HUES6 (cell line): ENCODE measurements around the gene ANGPTL5.

Experiments
- H3K27ac ChIP-seq: 2 replicates; pipeline ENCODE4 v1.7.0; 2013; ENCODE audit warnings: low read depth, mild to moderate bottlenecking, low read length, inconsistent platforms
- H3K27me3 ChIP-seq: 2 replicates; pipeline ENCODE4 v1.6.1; 2013; ENCODE audit warnings: low read length; ENCODE audit not compliant: control insufficient read depth, insufficient read depth
- H3K36me3 ChIP-seq: 2 replicates; pipeline ENCODE4 v1.6.1; 2013; ENCODE audit warnings: low read length; ENCODE audit not compliant: control insufficient read depth, insufficient read depth
- H3K4me1 ChIP-seq: 2 replicates; pipeline ENCODE4 v1.6.1; 2013; ENCODE audit warnings: low read length; ENCODE audit not compliant: control insufficient read depth, insufficient read depth
- H3K4me3 ChIP-seq: 2 replicates; pipeline ENCODE4 v1.5.1; 2013; ENCODE audit warnings: low read depth, low read length
- H3K9ac ChIP-seq: one replicate; pipeline ENCODE4 v1.6.1; 2013; ENCODE audit warnings: mild to moderate bottlenecking, low read length
- H3K9me3 ChIP-seq: 2 replicates; pipeline ENCODE4 v1.6.1; 2013; ENCODE audit warnings: low read depth, low read length; ENCODE audit not compliant: control insufficient read depth, insufficient read depth

The ANGPTL5 gene

DNA sequence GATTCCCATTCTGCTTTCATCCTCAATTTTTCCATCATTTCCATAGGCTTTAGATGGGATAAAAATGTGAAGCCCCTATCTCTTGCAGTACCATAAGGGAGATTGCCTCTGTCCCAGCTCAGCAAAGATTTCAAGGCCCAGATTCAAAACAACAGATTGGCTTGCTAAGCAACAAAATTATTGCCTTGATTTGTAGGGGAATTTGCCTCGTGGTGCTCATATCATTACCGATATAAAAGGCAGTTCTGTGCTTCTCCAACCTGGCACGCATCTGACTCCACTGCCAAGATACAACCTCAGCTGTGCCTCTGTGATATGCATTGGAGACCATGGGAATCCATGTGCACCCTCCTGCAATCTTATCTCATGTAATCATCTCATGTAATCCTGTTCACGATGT, 26.6 kb downstream of the ANGPTL5 start:
- no peaks in the 10 kb centered on the region for H3K4me1 ChIP-seq
- H3K27me3 ChIP-seq, result no peaks in the 10 kb centered on the region
- H3K27ac ChIP-seq, result no peak overlapping the region
- H3K4me3 ChIP-seq, result no peak overlapping the region
- no peaks in the 10 kb centered on the region for H3K9me3 ChIP-seq
- no peak overlapping the region for H3K9ac ChIP-seq
- no peaks in the 10 kb centered on the region for H3K36me3 ChIP-seq

DNA sequence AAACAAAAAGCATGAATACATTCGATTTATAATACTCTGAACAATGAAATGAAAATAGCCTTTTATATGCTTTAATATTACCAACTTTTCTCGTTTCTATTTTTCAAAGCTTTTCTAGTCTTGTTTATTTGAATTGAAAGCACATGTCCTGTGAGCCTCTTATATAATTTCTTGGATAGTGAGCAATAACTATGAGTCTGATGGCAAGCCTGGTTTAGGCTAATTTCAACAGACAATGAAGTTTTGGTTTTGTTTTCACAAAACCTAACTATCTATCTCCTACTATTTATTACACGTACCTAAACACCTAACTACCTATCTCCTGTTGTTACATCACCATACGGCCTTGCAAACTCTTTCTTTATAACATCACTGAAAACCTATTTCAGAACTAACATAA, 30.7 kb downstream of the ANGPTL5 start:
- H3K27ac ChIP-seq, result no peak overlapping the region
- H3K27me3 ChIP-seq, result no peaks in the 10 kb centered on the region
- H3K9me3 ChIP-seq, result no peaks in the 10 kb centered on the region
- H3K4me1 ChIP-seq, result no peaks in the 10 kb centered on the region
- no peaks in the 10 kb centered on the region for H3K36me3 ChIP-seq
- no peak overlapping the region for H3K4me3 ChIP-seq
- no peak overlapping the region for H3K9ac ChIP-seq

DNA sequence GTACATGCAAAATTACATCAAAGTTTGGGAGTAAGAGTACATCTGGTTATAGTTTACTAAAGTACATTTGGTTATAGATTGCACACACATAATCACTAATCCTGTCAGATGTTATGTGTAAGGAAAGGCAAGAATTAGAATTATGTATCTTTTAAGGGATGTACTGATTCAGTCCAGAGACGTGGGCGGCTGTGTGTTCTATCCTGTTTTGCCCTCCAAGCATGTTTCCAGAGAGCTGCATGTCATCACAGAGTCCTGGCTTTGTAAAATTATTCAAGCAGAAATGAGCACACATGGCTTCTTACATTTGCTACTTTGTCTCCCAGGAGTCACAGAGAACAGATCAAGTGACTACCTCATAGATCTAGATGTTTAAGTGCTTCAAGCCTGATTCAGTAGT, 34.7 kb downstream of the ANGPTL5 start:
- Histone ChIP-seq H3K36me3 (no peaks in the 10 kb centered on the region), H3K27ac (no peak overlapping the region), H3K4me3 (no peak overlapping the region), H3K9ac (no peak overlapping the region), H3K27me3 (no peaks in the 10 kb centered on the region), H3K4me1 (no peaks in the 10 kb centered on the region), H3K9me3 (no peaks in the 10 kb centered on the region)

DNA sequence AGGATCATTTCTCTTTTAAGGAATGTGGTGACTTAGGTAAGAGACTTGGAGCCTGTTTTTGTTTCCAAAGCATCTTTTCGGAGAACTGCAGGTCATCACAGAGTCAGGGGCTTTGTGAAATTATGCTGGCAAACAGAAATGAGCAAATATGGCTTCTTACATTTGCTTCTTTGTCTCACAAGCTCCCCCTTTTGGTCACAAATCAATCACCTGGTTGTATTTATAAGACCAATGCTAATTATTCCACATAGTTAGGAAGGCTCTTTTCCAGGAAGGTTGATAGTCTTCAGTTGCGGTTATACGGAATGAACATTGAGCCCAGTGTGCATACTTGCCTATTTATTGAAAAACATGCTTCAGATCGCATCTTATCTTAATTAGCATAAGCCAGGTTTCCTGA, 36.1 kb downstream of the ANGPTL5 start:
- Histone ChIP-seq H3K9ac (no peak overlapping the region), H3K9me3 (no peaks in the 10 kb centered on the region), H3K36me3 (no peaks in the 10 kb centered on the region), H3K27ac (no peak overlapping the region), H3K4me1 (no peaks in the 10 kb centered on the region), H3K27me3 (no peaks in the 10 kb centered on the region), H3K4me3 (no peak overlapping the region)

DNA sequence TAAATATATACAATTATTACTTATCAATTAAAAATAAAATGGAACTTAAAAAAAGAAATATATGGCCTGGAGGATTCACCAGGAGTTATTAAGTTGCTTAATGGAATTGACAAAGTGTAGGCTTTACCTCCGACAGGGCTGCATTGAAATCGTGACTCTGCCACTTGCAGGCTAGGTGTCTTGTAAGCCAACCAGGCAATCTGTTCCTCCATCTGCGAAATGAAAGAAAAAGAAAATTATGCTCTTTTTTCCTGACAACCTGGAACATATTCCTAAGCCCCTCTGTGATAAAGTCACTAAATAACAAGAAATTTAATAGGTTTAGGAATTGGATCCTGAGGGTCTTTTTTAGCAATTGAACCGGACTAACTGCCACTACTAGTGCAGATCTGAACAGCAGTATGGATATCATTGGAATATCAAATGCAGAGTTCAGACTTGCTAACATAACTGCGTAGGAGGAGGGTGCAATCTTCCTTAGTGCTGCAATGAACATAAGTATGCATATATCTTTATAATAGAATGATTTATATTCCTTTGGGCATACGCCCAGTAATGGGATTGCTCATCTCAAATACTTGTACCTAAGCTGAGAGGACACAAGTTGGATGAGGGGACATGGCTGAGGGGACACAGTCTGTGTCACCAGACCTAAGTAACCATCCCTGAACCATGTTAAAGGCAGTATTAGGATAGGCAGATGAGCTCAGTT, 44.0 kb downstream of the ANGPTL5 start:
- H3K4me3 ChIP-seq, result no peak overlapping the region
- H3K4me1 ChIP-seq, result no peaks in the 10 kb centered on the region
- H3K9me3 ChIP-seq, result no peaks in the 10 kb centered on the region
- no peaks in the 10 kb centered on the region for H3K27me3 ChIP-seq
- no peak overlapping the region for H3K9ac ChIP-seq
- no peak overlapping the region for H3K27ac ChIP-seq
- H3K36me3 ChIP-seq, result no peaks in the 10 kb centered on the region

DNA sequence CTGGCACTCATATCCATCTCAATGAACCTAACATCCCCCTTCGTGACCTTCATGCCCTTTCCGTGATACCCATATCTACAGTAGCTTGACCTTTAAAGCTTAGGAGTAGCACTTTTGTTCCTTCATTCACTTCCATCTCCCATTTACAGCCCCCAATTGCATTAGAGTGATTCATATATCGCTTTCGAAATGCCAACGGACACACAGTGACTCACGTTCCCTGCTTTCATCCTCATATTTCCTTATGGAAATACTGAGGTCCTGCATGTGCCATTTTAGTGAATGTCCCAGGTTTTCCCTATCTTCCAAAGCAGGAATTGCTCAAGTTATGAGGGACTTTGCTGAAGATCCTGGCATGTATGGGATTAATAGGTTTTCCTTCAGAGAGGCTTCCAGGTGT, 45.8 kb downstream of the ANGPTL5 start:
- no peaks in the 10 kb centered on the region for H3K9me3 ChIP-seq
- no peaks in the 10 kb centered on the region for H3K36me3 ChIP-seq
- no peak overlapping the region for H3K4me3 ChIP-seq
- no peak overlapping the region for H3K9ac ChIP-seq
- H3K4me1 ChIP-seq, result no peaks in the 10 kb centered on the region
- H3K27ac ChIP-seq, result no peak overlapping the region
- no peaks in the 10 kb centered on the region for H3K27me3 ChIP-seq

DNA sequence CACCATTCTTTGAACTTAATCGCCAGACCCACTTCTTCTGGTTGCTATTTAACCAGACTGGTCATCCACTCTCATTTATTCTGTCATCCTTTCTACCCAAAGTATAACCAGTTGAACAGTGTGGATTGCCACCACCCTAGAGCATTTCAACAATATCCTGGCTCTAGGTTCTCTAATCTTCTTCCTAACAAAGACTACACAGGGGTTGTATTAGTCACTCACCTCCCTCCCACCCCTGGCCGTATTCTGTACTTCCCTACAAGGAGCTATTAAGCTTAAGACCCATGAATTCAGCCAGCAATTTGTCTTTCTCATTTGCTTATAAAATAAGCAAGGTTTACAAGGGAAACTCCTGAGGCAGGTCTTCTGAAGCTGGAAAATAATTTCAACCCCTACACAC, 48.4 kb downstream of the ANGPTL5 start:
- Histone ChIP-seq H3K27me3 (no peaks in the 10 kb centered on the region), H3K9me3 (peaks cover 8% of the 10 kb centered on the region; the same call in 1 of the 2 replicates), H3K4me1 (peaks cover 5% of the 10 kb centered on the region; the same call in 1 of the 2 replicates), H3K36me3 (no peaks in the 10 kb centered on the region), H3K27ac (no peak overlapping the region), H3K9ac (no peak overlapping the region), H3K4me3 (no peak overlapping the region)

DNA sequence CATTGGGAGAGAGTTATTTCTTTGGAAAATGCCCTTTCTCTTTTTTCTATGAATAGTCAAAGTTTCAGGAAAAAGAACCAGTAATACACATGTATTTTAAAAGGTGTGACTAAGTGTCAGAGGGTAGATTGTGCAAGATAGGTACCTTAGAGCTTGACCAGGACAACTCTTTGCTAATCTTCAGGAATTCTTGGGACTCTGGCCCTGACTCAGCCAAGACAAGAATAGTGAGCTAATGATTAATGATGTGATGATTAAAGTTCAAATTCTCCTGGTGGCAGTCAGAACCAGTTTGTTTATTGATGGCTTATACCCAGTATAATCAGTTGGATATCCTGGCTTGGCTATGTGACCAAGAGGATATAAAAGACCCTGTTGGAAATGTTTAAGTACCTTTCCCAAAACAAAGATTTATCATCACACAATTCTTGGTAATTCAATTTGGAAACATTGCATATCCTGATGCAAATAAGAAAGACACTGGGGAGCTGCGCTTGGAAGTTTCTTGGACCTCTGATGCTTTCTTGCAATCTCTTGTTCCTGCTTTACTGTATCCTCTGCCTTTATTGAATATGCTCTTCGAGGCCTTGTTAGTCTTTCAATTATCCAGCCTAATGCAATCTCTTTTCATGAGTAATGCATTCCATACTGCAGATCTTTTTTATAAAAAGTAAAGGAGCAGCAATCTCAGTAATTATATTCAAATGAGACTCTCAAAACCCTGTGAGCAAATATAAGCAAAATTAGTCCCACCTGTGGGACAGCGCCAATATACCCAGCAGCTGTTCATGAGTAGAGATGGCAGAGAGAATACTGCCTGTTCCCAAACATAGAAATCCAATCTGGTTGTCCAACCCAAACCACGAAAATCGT, 49.5 kb downstream of the ANGPTL5 start:
- Histone ChIP-seq H3K4me3 (no peak overlapping the region), H3K36me3 (no peaks in the 10 kb centered on the region), H3K9me3 (peaks cover 8% of the 10 kb centered on the region; the same call in 1 of the 2 replicates), H3K27ac (no peak overlapping the region), H3K27me3 (no peaks in the 10 kb centered on the region), H3K4me1 (peaks cover 9% of the 10 kb centered on the region; the same call in 1 of the 2 replicates), H3K9ac (no peak overlapping the region)

DNA sequence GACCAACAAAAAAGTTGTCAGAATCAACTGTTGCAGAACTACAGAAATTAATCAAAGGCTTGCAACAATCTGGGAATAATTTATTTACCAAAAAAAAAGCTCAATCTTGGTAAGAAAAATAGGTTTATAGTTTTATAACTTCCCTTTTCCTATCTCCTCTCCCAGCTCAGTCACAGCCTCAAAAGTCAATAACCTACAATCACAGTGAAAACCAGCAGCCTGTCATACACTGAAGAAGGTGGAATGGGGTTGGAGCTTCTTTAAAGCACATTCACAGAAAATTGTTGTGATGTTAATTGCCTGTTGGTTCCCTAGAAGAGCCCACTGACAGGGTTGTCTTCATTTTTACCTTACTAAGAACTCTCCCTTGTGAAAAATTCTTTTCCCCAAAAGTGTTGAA, 52.2 kb downstream of the ANGPTL5 start:
- Histone ChIP-seq H3K27ac (no peak overlapping the region), H3K9me3 (peaks cover 8% of the 10 kb centered on the region; the same call in 1 of the 2 replicates), H3K4me1 (peaks cover 9% of the 10 kb centered on the region; the same call in 1 of the 2 replicates), H3K27me3 (no peaks in the 10 kb centered on the region), H3K36me3 (no peaks in the 10 kb centered on the region), H3K9ac (no peak overlapping the region), H3K4me3 (no peak overlapping the region)

DNA sequence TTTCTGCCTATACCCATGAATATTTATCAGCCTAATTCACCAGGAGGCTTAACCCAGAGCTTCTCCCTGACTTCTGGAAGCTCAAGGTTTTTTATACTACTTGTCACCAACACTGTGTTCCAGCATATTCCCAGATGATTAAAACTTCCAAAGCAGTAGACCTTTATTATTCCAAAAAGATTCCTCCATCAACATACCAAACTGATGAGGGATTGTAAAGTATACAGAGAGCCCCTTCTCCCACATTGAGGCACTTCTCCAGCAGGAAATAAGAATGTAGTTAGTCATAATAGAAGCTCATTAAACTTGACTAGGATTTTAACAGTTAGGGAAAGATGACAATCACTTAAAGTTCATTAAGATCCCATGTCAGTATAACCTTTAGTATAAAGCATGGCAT, 53.0 kb downstream of the ANGPTL5 start:
- no peaks in the 10 kb centered on the region for H3K27me3 ChIP-seq
- no peaks in the 10 kb centered on the region for H3K36me3 ChIP-seq
- no peak overlapping the region for H3K4me3 ChIP-seq
- peaks cover 9% of the 10 kb centered on the region; the same call in 1 of the 2 replicates for H3K4me1 ChIP-seq
- H3K9me3 ChIP-seq, result peaks cover 8% of the 10 kb centered on the region; the same call in 1 of the 2 replicates
- no peak overlapping the region for H3K9ac ChIP-seq
- 0 out of 2 replicates have a peak overlapping the region, but pooled peaks have one; percentile 9 for H3K27ac ChIP-seq
